ENCODE measurements around the gene STAB2.

- TF ChIP-seq CTCF (IDR thresholded peaks at IDR 0.05 in 4 of 5, conservative IDR thresholded peaks at IDR 0.05 in 1 of 5) = no peak
- no peak for TF ChIP-seq POLR2A (IDR thresholded peaks at IDR 0.05)
Observed at GRCh38 chr12:103762473-103762872, 175.4 kb downstream of the STAB2 start.

Data from gastrocnemius medialis (tissue), 4 donors.